K562 (cell line): ENCODE data around the gene PEF1. TPM values are rescaled to one million over a fixed set of nuclear protein-coding genes. Genes with fewer than 3 reads are reported as not detected.

Source experiments
- ATAC-seq: fragments of 200-7000 bp; cut with Tn5 transposase; 3 replicates; pipeline ENCODE4 v1.9.1; 2020; ENCODE audit warnings: moderate library complexity
- BruUV-seq: library from RNA; stranded (reverse); fragments of 400-500 nt; replicated peaks from 2 replicates; lab custom pipeline; 2021; lab: Mats Ljungman, UMichigan
- CTCF ChIA-PET: fragments of 300-600 bp; formaldehyde crosslinking; extraction: SDS; loops from one replicate; lab custom pipeline; 2021; ENCODE audit warnings: low intra/inter-chr PET ratio; lab: Yijun Ruan, JAX
- POLR2A ChIA-PET: fragments of 300-600, 350-650 bp; sonication (Branson Sonifier 250); formaldehyde crosslinking; extraction: SDS; loops from one replicate; lab custom pipeline; 2021; ENCODE audit warnings: antibody characterized with exemption, inconsistent platforms; lab: Yijun Ruan, JAX
- DNase-seq, 4 experiments: peaks; one replicate each; pipeline versions ENCODE4 v3.0.0 to v3.0.0-alpha.2; 2011 to 2018; ENCODE audit warnings: low spot score in 3 of 4, mixed read lengths in 3 of 4; ENCODE audit errors: extremely low read depth in 1 of 4
- FAIRE-seq: peaks from 2 replicates; lab custom pipeline; 2011; peaks lifted over from hg19 to GRCh38; lab: Jason Lieb, UNC
- H2AFZ ChIP-seq: 2 replicates; pipeline ENCODE4 v1.6.0; 2011; ENCODE audit warnings: low read depth, low read length, control low read depth, inconsistent platforms
- H3K27ac ChIP-seq: fragments of 200-600 bp; 3 replicates; pipeline ENCODE4 v1.8.0; 2011; ENCODE audit warnings: low read depth, mild to moderate bottlenecking, control low read depth, inconsistent platforms, low read length, moderate library complexity, mixed read lengths; ENCODE audit errors: extremely low read depth
- H3K27me3 ChIP-seq, 2 experiments: fragments of 300-600 bp in 1 of 2; 2 replicates in 1 of 2; 3 replicates in 1 of 2; pipeline versions ENCODE4 v1.6.0 to v1.8.0; 2011; ENCODE audit warnings: inconsistent platforms in 2 of 2, low read length in 2 of 2, mild to moderate bottlenecking in 1 of 2, mixed read lengths in 1 of 2, moderate library complexity in 1 of 2; ENCODE audit not compliant: control insufficient read depth in 2 of 2, insufficient read depth in 2 of 2
- H3K36me3 ChIP-seq: fragments of 300-600 bp; 3 replicates; pipeline ENCODE4 v1.8.0; 2011; ENCODE audit warnings: mild to moderate bottlenecking, low read length, inconsistent platforms; ENCODE audit not compliant: control insufficient read depth, insufficient read depth
- H3K4me1 ChIP-seq, 2 experiments: fragments of 200-600 bp in 1 of 2; replicated peaks in 1 of 2; 2 replicates in 1 of 2; 3 replicates in 1 of 2; pipeline versions ENCODE4 v1.5.1 to v1.8.0; 2011; ENCODE audit warnings: inconsistent platforms in 2 of 2, low read length in 2 of 2, mild to moderate bottlenecking in 1 of 2, mixed read lengths in 1 of 2, moderate library complexity in 1 of 2; ENCODE audit not compliant: control insufficient read depth in 2 of 2, insufficient read depth in 2 of 2
- H3K4me2 ChIP-seq: 2 replicates; pipeline ENCODE4 v1.6.1; 2011; ENCODE audit warnings: low read length, control low read depth, inconsistent platforms, mixed read lengths; ENCODE audit not compliant: insufficient read depth
- H3K4me3 ChIP-seq: fragments of 200-600 bp; sonication (generic), shearing (Covaris generic); 2 replicates; pipeline ENCODE4 v1.5.1; 2016; ENCODE audit warnings: control low read depth, inconsistent platforms
- H3K79me2 ChIP-seq: fragments of 200-600 bp; 3 replicates; pipeline ENCODE4 v1.8.0; 2011; ENCODE audit warnings: low read length, inconsistent platforms; ENCODE audit not compliant: control insufficient read depth, insufficient read depth
- H3K9ac ChIP-seq, 2 experiments: 2 replicates each; pipeline versions ENCODE4 v1.6.0 to v1.6.1; 2011; ENCODE audit warnings: low read depth in 2 of 2, low read length in 2 of 2, control low read depth in 1 of 2, inconsistent platforms in 1 of 2, mild to moderate bottlenecking in 1 of 2, mixed read lengths in 1 of 2; ENCODE audit not compliant: insufficient read depth in 1 of 2
- H3K9me1 ChIP-seq: one replicate; pipeline ENCODE4 v1.6.0; 2011; ENCODE audit warnings: inconsistent platforms, mild to moderate bottlenecking, low read length, moderate library complexity; ENCODE audit not compliant: control insufficient read depth, insufficient read depth
- H3K9me3 ChIP-seq: replicated peaks from 2 replicates; pipeline ENCODE4 v1.5.1; 2011; ENCODE audit warnings: low read depth, low read length, inconsistent platforms; ENCODE audit not compliant: control insufficient read depth, insufficient read depth
- H4K20me1 ChIP-seq: replicated peaks from 2 replicates; pipeline ENCODE4 v1.6.1; 2011; ENCODE audit warnings: low read length, inconsistent platforms, mixed read lengths; ENCODE audit not compliant: control insufficient read depth, insufficient read depth
- ILK ChIP-seq: fragments of 450-650 bp; IDR thresholded peaks from 2 replicates; pipeline ENCODE4 v1.6.1; 2016; ENCODE audit warnings: missing genetic modification characterization, low read depth, mild to moderate bottlenecking, missing compliant biosample characterization, moderate library complexity, borderline replicate concordance
- MTA1 ChIP-seq: fragments of 450-650 bp; IDR thresholded peaks from 2 replicates; pipeline ENCODE4 v1.6.1; 2017; ENCODE audit warnings: borderline replicate concordance
- NRF1 ChIP-seq, 2 experiments: fragments of 450-650 bp; IDR thresholded peaks in 1 of 2; conservative IDR thresholded peaks in 1 of 2; 2 replicates each; pipeline ENCODE4 v1.6.1; 2014; ENCODE audit warnings: mild to moderate bottlenecking in 2 of 2
- POU5F1 ChIP-seq: fragments of 150-350 bp; IDR thresholded peaks from 2 replicates; pipeline ENCODE4 v1.6.1; 2014; ENCODE audit warnings: borderline replicate concordance, low read length, low read depth, mild to moderate bottlenecking; ENCODE audit not compliant: partially characterized antibody
- RAD21 ChIP-seq, 2 experiments: fragments of 250-450 bp in 1 of 2; fragments of 450-650 bp in 1 of 2; sonication (Bioruptor Pico) in 1 of 2; formaldehyde crosslinking in 1 of 2; IDR thresholded peaks in 1 of 2; conservative IDR thresholded peaks in 1 of 2; 2 replicates each; pipeline versions ENCODE4 v1.4.0 to v1.8.0; 2020 to 2022; ENCODE audit warnings: mild to moderate bottlenecking in 2 of 2, moderate library complexity in 1 of 2
- TAF9B ChIP-seq: fragments of 450-650 bp; IDR thresholded peaks from 2 replicates; pipeline ENCODE4 v1.6.1; 2018; ENCODE audit warnings: mild to moderate bottlenecking; ENCODE audit not compliant: partially characterized antibody
- TCF7 ChIP-seq: sonication (generic); IDR thresholded peaks from 2 replicates; pipeline ENCODE4 v1.6.1; 2016; ENCODE audit warnings: antibody characterized with exemption, borderline replicate concordance
- ZFPM2 ChIP-seq: fragments of 250-450 bp; sonication (Bioruptor Pico); IDR thresholded peaks from 2 replicates; pipeline ENCODE4 v1.5.1; 2022; ENCODE audit warnings: mild to moderate bottlenecking
- WGBS: fragments of 100-300 bp; shearing (Covaris generic); methylation state at CpG from one replicate; pipeline ENCODE4 v1.1.6; 2016; ENCODE audit warnings: low coverage, mixed read lengths; ENCODE audit not compliant: insufficient coverage; ENCODE audit errors: missing lambda C conversion rate; 5-methylcytosine and 5-hydroxymethylcytosine counted together
- in situ Hi-C: fragments of 300-500 bp; cut with MboI; formaldehyde crosslinking; loops from 4 replicates; pipeline ENCODE4 v1.15.0; 2018; ENCODE audit warnings: inconsistent platforms, mixed read lengths
- intact Hi-C: fragments of 100-400 bp; cut with micrococcal nuclease; formaldehyde crosslinking; loops from 2 replicates; pipeline ENCODE4 v1.14.2; 2022
- polyA plus RNA-seq, 8 experiments: library from polyadenylated mRNA; depleted of rRNA in 4 of 8; stranded (reverse) in 5 of 8; unstranded in 3 of 8; fragments of >200 nt; fragmentation: Nextera tagmentation in 2 of 8; fragmentation: Illumina TruSeq in 1 of 8; extraction: Ambion mirVana in 2 of 8; extraction: Trizol in 1 of 8; gene quantifications; 2 replicates each; pipeline versions ENCODE4 v1.2.1 to v1.2.3, GENCODE V29; 2011 to 2014; ENCODE audit warnings: inconsistent platforms in 1 of 8, missing spikeins in 1 of 8
- total RNA-seq, 7 experiments: library from RNA; depleted of rRNA in 6 of 7; stranded (reverse); fragments of >200 nt in 6 of 7; fragmentation: Illumina TruSeq in 2 of 7; extraction: Trizol in 2 of 7; gene quantifications; 2 replicates each; pipeline versions ENCODE4 v1.2.1 to v1.2.3, GENCODE V29; 2011 to 2021; ENCODE audit warnings: low replicate concordance in 1 of 7
- TF ChIP-seq, protein P1 (sequence below): fragments of 250-450 bp; sonication (Bioruptor Pico); IDR thresholded peaks from 2 replicates; pipeline ENCODE4 v1.5.0; 2021
- TF ChIP-seq, protein P2 (sequence below), 3 experiments: IDR thresholded peaks in 2 of 3; conservative IDR thresholded peaks in 1 of 3; 2 replicates each; pipeline ENCODE4 v1.5.1; 2011 to 2012; ENCODE audit warnings: low read length in 3 of 3, mild to moderate bottlenecking in 3 of 3, control low read depth in 2 of 3, improper control_type of control experiment in 1 of 3, inconsistent platforms in 1 of 3, low read depth in 1 of 3, mixed read lengths in 1 of 3, moderate library complexity in 1 of 3; ENCODE audit not compliant: insufficient read depth in 2 of 3

PEF1 gene
- total and polyA plus RNA-seq, 9 of the 15 experiments (the other 6 are each of a cell fraction or from before 2014, with no cell fraction given) = 26.3 to 95.5 (median 61.9) TPM

DNA sequence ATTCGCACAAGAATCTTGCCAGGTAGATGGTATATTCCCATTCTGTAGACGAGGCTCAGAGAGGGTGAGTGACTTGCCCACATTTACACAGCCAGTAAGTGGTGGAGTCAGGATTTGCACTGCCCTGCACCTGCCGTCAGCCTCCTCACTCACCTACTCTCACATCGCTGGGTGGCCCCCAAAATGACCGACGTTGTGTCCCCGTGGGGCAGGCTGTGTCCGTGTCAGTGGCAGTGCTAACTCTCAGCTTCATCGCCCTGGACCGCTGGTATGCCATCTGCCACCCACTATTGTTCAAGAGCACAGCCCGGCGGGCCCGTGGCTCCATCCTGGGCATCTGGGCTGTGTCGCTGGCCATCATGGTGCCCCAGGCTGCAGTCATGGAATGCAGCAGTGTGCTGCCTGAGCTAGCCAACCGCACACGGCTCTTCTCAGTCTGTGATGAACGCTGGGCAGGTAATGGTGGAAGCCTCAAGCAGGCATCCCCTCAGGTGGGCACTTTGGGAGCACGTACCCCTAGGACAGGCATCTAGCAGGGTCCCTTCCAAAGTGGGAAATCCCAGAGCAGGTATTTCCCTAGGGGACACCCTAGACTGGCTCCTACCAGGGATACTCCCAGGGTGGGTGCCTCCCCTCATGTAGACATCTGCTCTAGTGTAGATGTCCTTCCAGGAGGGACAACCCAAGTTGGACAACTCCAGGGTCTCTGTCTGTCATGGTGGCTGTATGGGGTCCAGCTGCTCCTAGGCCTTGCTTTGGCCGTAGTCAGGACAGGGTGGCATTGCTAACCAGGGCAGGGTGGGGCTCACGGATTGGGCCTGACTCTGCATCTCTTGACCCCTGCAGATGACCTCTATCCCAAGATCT lies 23.8 kb downstream of the PEF1 start (continued):
- no peak for TF ChIP-seq MTA1
- no peak for TF ChIP-seq ILK (tag)
- TF ChIP-seq POU5F1 = no peak
- no peak for TF ChIP-seq TCF7
- TF ChIP-seq, protein P1, sequence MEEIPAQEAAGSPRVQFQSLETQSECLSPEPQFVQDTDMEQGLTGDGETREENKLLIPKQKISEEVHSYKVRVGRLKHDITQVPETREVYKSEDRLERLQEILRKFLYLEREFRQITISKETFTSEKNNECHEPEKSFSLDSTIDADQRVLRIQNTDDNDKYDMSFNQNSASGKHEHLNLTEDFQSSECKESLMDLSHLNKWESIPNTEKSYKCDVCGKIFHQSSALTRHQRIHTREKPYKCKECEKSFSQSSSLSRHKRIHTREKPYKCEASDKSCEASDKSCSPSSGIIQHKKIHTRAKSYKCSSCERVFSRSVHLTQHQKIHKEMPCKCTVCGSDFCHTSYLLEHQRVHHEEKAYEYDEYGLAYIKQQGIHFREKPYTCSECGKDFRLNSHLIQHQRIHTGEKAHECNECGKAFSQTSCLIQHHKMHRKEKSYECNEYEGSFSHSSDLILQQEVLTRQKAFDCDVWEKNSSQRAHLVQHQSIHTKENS (CRISPR knock-in tag) = no peak

DNA sequence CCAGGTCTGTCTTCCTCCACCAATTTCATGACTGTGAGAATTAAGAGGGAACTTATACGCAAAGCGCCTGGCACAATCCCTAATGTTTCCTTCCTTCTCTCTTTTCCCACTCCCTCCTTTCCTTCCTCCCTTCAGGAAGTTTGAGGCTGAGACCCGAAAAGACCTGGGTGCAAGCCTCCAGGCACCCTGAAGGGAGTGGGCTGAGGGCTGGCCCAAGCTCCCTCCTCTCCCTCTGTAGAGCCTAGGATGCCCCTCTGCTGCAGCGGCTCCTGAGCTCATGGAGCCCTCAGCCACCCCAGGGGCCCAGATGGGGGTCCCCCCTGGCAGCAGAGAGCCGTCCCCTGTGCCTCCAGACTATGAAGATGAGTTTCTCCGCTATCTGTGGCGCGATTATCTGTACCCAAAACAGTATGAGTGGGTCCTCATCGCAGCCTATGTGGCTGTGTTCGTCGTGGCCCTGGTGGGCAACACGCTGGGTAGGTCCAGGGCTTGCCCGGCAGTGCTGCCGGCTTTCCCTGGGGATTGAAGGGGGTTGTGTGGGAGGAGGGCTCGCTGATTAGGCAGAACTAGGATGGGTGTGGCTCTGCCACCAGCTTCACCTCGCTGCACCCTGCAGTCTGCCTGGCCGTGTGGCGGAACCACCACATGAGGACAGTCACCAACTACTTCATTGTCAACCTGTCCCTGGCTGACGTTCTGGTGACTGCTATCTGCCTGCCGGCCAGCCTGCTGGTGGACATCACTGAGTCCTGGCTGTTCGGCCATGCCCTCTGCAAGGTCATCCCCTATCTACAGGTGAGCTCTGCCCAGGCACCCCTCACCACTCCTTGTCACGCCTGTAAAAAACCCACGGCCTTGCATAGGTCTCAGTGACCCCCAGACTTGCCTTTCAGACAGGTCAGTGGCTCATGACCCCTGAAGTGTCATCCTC lies 25.5 kb downstream of the PEF1 start:
- no peaks in the 10 kb centered on the region for H3K9me3 ChIP-seq
- intact Hi-C loops (loop anchor here (2.0 kb wide), 1 partner anchor 54 kb away; no protein-coding TSS in a partner anchor), in situ Hi-C loops (no loop called here)
- H3K9ac ChIP-seq = peak overlapping the region in 1 of 2 experiments; percentile 18; a peak in 1 of 4 replicates
- 4% methylated on average over 23 of the region's 23 CpGs for WGBS
- BruUV-seq = no TSS peak
- H4K20me1 ChIP-seq = peaks cover 24% of the 10 kb centered on the region
- ChIA-PET CTCF (interaction anchor here (1.5 kb wide), 1 partner anchor 55 kb away, joined by 6 read pairs; no protein-coding TSS in a partner anchor), POLR2A (interaction anchor here (0.5 to 1.3 kb wide), 3 partner anchors 10 to 316 kb away, joined by 3 to 4 read pairs (median 3); no protein-coding TSS in a partner anchor)
- peak; percentile 29 for FAIRE-seq
- H3K79me2 ChIP-seq = no peaks in the 10 kb centered on the region
- no peak overlapping the region for H3K4me2 ChIP-seq
- no peak overlapping the region for H3K27ac ChIP-seq
- no peak for DNase-seq
- no peak overlapping the region for H2AFZ ChIP-seq
- peak; percentile 23; the same call in 2 of the 3 replicates for ATAC-seq
- TF ChIP-seq ZFPM2 (no peak), RAD21 (CRISPR knock-in tag; conservative IDR thresholded peaks at IDR 0.05 in 1 of 2, IDR thresholded peaks at IDR 0.05 in 1 of 2) (peak in 1 of 2 experiments; percentile 34; a peak in 2 of 4 replicates), NRF1 (conservative IDR thresholded peaks at IDR 0.05 in 1 of 2, IDR thresholded peaks at IDR 0.05 in 1 of 2) (no peak), TAF9B (no peak)
- TF ChIP-seq, protein P2, sequence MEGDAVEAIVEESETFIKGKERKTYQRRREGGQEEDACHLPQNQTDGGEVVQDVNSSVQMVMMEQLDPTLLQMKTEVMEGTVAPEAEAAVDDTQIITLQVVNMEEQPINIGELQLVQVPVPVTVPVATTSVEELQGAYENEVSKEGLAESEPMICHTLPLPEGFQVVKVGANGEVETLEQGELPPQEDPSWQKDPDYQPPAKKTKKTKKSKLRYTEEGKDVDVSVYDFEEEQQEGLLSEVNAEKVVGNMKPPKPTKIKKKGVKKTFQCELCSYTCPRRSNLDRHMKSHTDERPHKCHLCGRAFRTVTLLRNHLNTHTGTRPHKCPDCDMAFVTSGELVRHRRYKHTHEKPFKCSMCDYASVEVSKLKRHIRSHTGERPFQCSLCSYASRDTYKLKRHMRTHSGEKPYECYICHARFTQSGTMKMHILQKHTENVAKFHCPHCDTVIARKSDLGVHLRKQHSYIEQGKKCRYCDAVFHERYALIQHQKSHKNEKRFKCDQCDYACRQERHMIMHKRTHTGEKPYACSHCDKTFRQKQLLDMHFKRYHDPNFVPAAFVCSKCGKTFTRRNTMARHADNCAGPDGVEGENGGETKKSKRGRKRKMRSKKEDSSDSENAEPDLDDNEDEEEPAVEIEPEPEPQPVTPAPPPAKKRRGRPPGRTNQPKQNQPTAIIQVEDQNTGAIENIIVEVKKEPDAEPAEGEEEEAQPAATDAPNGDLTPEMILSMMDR (IDR thresholded peaks at IDR 0.05 in 2 of 3, conservative IDR thresholded peaks at IDR 0.05 in 1 of 3; ENCODE audit: insufficient read depth in 2 of 3, low read depth in 1 of 3, low read length in 3 of 3) = 0 out of 6 replicates have a peak, but pooled peaks of 1 of the 3 experiments have one; percentile 23
- H3K4me1 ChIP-seq = peaks cover 0 to 19% of the 10 kb centered on the region in 2 experiments; a peak in 2 of 5 replicates
- H3K27me3 ChIP-seq = peaks cover 28 to 58% of the 10 kb centered on the region in 2 experiments
- H3K9me1 ChIP-seq = no peaks in the 10 kb centered on the region
- no peaks in the 10 kb centered on the region for H3K36me3 ChIP-seq
- no peak overlapping the region for H3K4me3 ChIP-seq
